Right kidney (tissue), 1 donor: ENCODE measurements around the gene TTYH2.

Source experiments
- DNase-seq: peaks from one replicate; pipeline ENCODE4 v3.0.0-alpha.2; 2016

Gene TTYH2

GRCh38 chr17:74292495-74292894 is 79.1 kb downstream of the TTYH2 start:
- no peak for DNase-seq

GRCh38 chr17:74295625-74296547 is 82.5 kb downstream of the TTYH2 start:
- no peak for DNase-seq

GRCh38 chr17:74296548-74296936 is 83.2 kb downstream of the TTYH2 start:
- no peak for DNase-seq

DNA sequence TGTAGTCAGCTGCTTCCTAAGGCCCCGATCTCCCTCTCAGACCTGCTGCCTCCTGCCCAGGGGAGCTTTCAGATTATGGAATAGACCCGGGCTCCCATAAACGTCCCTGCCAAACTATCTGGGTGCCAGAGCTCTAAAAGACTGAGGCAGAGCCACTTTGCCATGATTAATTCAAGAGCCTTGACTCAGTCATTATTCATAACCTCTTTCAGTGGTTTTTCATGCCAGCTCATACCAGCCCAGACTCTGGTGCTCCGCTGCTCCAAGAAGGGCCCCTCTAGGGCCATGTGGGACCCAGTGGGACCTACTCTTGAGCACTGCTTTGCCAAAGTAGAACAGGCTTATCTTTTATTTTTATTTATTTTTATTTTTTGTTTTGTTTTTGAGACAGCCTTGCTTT is 84.6 kb downstream of the TTYH2 start:
- no peak for DNase-seq

DNA sequence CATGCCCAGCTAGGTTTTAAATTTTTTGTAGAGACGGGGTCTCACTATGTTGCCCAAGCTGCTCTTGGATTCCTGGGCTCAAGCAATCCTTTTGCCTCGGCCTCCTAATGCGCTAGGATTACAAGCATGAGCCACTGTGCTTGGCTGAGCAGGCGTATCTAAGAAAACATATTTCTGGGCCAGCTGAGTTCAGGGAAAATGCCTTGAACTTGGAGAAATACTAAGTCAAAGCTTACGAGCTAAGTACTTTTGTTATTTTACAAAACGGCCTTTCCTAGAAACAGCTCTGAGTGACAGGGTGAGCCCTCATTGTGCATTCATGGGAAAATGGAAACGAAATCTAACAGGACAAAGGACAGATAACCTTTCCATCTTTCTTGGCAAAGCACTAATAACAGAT is 85.4 kb downstream of the TTYH2 start:
- DNase-seq, result no peak

DNA sequence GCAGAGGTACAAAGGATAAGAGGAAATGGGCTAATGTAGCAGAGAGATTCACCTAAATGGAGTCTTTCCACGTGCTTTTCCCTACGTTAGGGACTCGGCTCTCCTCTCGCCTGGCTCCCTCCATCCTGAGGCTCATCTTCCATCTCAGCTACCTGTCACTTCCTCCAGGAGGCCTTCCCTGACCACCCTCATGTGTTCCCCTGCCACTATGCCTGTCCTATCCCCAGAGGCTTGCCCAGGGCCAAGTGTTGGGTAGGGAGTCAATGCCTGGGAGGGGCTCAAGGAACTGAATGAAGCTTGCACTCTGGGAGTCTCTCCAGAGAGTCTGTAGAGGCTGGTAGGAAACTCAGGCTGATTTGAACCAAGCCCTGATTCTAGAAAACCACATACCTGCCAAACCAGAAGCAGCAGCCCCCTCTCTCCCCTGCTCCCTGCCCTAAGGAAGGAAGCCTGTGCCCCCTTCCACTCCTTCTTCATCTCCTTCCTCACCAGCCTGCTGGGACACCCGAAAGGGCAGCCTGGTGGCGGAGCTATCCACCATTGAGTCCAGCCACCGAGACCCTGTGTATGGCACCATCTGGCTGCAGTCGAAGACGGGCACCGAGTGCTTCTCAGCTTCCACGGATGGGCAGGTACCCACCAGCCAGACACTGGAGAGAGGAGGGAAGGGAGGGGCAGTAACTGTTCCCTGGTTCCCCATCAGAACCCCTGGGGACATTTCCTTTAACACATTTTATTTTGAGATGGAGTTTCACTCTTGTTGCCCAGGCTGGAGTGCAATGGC is 86.0 kb downstream of the TTYH2 start:
- no peak for DNase-seq

DNA sequence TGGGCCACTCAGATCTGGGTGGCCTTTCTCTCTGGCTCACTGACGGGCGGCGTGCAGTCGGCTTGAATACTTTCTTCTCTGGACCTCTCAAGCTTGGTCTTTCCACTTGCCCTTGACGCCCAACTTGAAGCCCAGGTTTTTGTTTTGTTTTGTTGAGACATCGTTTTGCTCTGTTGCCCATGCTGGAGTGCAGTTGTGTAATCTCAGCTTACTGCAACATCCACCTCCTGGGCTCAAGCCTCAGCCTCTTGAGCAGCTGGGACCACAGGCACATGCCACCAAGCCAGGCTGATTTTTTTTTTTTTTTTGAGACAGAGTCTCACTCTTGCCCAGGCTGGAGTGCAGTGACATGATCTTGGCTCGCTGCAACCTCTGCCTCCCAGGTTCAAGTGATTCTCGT is 89.9 kb downstream of the TTYH2 start:
- DNase-seq, result no peak

- no peak for DNase-seq
These were observed 90.8 kb downstream of the TTYH2 start for GRCh38 chr17:74304184-74304583.

DNA sequence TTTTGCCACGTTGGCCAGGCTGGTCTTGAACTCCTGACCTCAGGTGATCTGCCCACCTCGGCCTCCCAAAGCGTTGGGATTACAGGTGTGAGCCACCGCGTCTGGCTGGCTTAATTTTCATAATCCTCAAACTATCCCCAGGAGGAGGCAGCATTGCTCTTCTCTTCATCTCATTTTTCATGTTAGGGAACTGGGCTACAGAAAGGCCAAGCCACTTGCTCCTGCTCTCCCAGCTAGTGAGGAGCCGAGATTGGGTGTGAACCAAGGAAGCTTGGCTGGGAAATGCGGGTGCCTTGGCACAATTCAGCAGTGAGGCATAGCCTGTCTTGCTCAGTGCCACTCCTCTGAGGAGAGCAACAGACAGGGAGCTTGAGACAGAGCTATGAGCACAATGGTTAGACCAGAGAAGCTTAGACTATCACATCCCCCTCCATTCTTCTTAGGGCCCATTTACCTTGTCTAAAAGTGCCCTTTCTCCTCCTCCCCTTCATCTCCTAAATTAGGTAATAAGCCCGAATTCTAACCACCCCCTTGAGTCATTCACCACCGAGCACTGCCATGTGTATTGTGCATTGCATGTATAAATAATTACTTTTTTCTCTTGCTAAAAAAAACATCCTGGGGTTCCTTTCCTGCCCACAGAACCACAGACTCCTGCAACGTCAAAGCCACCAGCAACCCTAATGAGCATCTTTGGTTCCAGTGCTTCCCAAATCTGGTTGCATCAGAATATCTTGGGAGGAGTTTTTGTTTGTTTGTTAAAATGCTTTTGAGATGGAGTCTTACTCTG is 92.7 kb downstream of the TTYH2 start:
- DNase-seq, result no peak

DNA sequence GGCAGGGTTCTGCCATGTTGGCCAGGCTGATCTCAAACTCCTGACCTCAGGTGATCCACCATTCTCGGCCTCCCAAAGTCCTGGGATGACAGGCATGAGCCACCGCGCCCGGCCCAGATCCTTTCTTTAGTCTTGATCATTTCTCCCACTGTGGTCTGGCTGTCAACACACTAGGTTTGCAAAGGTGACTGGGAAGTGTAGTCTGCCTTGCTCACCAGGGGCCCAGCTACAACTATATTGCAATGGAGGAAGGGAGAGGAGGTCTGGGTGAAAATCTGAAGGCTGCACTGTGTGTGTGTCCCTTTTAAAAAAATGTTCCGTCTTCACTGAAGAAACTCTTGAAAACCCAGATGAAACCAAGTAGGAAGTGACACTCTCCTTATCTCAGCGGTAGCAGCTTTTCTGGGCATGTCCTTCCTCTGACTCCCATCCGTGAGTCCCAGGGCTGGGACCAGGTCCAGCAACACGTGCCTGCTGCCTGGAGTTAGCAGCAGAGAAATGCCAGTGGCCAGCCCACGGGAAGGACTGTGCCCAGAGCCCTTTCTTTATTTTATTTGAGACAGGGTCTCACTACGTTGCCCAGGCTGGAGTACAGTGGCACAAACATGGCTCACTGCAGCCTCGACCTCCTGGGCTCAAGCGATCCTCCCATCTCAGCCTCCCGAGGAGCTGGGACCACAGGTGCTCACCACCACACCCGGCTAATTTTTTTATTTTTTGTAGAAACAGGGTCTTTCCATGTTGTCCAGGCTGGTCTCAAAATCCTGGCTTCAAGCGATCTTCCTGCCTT is 94.8 kb downstream of the TTYH2 start:
- no peak for DNase-seq

DNA sequence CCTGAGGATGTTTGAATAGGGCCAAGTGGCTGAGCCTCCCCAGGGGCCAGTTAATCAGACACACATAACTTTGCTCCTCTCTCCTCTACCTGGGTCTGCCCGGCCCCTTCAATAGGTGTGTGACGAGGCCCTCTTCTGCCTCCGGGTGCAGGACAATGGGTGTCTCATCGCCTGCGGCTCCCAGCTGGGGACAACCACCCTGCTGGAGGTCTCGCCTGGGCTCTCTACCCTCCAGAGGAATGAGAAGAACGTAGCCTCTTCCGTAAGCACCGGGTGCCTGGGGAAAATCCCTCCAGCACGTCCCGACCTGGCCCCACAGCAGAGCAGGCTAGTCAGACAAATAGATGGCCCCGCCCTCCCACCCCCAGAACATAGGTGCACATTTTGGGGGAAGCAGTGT is 96.5 kb downstream of the TTYH2 start:
- DNase-seq, result no peak
